ENCODE data around the gene SSRP1. TPM values are rescaled to one million over a fixed set of nuclear protein-coding genes. Genes with fewer than 3 reads are reported as not detected.

The SSRP1 gene
- total and polyA plus RNA-seq, 2 experiments from 2014 or later, result 205 to 216 TPM

DNA sequence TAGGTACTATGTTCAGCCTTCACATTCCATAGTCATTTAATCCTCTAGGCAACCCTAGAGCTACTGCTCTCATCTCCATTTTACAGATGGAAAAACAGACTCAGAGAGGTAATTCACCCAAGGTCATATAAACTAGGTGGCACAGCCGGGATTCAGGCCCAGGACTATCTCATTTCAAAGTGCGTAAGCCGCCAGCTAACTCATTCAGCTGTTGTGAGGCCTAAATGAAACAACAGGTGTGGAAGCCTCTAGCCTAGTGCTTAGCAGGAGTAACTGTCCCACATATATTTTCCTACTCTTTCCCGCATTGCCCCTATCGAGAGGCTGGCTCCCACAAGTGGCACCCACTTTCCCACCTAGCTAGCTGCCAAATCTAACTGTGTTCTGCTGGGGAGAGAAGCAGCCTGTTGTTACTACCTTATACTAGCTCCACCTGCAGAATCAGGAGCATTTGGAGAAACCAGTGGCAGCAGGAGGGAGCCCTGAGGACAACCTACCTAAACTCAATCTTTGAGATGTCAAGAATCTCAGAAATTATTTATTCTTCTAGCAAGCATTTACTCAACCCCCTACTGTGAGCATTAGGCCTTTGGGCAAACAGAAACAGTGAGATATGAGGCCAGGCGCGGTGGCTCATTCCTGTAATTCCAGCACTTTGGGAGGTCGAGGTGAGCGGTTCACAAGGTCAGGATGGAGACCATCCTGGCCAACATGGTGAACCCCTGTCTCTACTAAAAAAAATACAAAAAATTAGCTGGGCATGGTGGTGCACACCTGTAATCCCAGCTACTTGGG lies 24.4 kb upstream of the SSRP1 start (continued):
- TF ChIP-seq, protein P1, sequence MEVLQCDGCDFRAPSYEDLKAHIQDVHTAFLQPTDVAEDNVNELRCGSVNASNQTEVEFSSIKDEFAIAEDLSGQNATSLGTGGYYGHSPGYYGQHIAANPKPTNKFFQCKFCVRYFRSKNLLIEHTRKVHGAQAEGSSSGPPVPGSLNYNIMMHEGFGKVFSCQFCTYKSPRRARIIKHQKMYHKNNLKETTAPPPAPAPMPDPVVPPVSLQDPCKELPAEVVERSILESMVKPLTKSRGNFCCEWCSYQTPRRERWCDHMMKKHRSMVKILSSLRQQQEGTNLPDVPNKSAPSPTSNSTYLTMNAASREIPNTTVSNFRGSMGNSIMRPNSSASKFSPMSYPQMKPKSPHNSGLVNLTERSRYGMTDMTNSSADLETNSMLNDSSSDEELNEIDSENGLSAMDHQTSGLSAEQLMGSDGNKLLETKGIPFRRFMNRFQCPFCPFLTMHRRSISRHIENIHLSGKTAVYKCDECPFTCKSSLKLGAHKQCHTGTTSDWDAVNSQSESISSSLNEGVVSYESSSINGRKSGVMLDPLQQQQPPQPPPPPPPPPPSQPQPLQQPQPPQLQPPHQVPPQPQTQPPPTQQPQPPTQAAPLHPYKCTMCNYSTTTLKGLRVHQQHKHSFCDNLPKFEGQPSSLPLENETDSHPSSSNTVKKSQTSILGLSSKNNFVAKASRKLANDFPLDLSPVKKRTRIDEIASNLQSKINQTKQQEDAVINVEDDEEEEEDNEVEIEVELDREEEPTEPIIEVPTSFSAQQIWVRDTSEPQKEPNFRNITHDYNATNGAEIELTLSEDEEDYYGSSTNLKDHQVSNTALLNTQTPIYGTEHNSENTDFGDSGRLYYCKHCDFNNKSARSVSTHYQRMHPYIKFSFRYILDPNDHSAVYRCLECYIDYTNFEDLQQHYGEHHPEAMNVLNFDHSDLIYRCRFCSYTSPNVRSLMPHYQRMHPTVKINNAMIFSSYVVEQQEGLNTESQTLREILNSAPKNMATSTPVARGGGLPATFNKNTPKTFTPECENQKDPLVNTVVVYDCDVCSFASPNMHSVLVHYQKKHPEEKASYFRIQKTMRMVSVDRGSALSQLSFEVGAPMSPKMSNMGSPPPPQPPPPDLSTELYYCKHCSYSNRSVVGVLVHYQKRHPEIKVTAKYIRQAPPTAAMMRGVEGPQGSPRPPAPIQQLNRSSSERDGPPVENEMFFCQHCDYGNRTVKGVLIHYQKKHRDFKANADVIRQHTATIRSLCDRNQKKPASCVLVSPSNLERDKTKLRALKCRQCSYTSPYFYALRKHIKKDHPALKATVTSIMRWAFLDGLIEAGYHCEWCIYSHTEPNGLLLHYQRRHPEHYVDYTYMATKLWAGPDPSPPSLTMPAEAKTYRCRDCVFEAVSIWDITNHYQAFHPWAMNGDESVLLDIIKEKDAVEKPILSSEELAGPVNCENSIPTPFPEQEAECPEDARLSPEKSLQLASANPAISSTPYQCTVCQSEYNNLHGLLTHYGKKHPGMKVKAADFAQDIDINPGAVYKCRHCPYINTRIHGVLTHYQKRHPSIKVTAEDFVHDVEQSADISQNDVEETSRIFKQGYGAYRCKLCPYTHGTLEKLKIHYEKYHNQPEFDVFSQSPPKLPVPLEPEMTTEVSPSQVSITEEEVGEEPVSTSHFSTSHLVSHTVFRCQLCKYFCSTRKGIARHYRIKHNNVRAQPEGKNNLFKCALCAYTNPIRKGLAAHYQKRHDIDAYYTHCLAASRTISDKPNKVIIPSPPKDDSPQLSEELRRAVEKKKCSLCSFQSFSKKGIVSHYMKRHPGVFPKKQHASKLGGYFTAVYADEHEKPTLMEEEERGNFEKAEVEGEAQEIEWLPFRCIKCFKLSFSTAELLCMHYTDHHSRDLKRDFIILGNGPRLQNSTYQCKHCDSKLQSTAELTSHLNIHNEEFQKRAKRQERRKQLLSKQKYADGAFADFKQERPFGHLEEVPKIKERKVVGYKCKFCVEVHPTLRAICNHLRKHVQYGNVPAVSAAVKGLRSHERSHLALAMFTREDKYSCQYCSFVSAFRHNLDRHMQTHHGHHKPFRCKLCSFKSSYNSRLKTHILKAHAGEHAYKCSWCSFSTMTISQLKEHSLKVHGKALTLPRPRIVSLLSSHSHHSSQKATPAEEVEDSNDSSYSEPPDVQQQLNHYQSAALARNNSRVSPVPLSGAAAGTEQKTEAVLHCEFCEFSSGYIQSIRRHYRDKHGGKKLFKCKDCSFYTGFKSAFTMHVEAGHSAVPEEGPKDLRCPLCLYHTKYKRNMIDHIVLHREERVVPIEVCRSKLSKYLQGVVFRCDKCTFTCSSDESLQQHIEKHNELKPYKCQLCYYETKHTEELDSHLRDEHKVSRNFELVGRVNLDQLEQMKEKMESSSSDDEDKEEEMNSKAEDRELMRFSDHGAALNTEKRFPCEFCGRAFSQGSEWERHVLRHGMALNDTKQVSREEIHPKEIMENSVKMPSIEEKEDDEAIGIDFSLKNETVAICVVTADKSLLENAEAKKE (CRISPR knock-in tag; IDR thresholded peaks at IDR 0.05), result no peak

DNA sequence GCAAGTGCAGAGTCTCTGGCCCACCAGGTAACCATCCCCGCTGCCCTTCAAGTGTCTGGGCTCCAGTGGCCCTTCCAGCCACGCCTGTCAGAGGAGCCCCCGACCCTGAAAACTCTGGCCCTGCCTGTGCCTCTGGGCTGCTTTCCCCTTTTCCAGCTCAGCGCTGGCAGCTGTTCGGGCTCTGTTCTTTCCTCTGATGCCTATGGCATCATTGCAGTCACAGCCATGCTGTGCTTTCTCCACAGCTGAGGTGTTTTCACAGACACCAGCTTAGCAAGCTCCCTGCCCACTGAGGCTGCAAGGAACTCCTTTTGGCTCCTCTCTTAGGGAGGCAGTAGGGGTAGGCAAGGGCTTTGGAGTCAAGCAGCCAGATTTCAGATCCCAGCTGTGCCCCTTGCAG lies 23.7 kb upstream of the SSRP1 start:
- Mint-ChIP-seq H3K36me3 (ENCODE audit: low read depth) (no peaks in the 10 kb centered on the region), H3K4me3 (no peak overlapping the region), H3K4me1 (peaks cover 4% of the 10 kb centered on the region; the same call in 1 of the 3 replicates), H3K27ac (no peak overlapping the region), H3K27me3 (ENCODE audit: insufficient read depth, low read depth, poor library complexity) (no peaks in the 10 kb centered on the region), H3K9me3 (no peaks in the 10 kb centered on the region)
- Histone ChIP-seq H3K4me3 (no peak overlapping the region), H3K79me2 (replicated peaks; ENCODE audit: insufficient read depth) (no peaks in the 10 kb centered on the region), H3K4me2 (no peak overlapping the region), H3F3A (replicated peaks; ENCODE audit: low read depth) (no peaks in the 10 kb centered on the region), H3K36me3 (ENCODE audit: insufficient read depth) (no peaks in the 10 kb centered on the region), H3K4me1 (ENCODE audit: insufficient read depth) (no peaks in the 10 kb centered on the region), H3K27me3 (ENCODE audit: insufficient read depth) (no peaks in the 10 kb centered on the region), H2AFZ (no peak overlapping the region), H3K9me2 (ENCODE audit: insufficient read depth) (no peaks in the 10 kb centered on the region), H3K27ac (ENCODE audit: low read depth) (no peak overlapping the region), H4K20me1 (replicated peaks; ENCODE audit: insufficient read depth) (no peaks in the 10 kb centered on the region)
- no peak; the same call in 2 of the 3 replicates for ATAC-seq
- no peak for DNase-seq (ENCODE audit: low spot score)
- TF ChIP-seq, protein P2, sequence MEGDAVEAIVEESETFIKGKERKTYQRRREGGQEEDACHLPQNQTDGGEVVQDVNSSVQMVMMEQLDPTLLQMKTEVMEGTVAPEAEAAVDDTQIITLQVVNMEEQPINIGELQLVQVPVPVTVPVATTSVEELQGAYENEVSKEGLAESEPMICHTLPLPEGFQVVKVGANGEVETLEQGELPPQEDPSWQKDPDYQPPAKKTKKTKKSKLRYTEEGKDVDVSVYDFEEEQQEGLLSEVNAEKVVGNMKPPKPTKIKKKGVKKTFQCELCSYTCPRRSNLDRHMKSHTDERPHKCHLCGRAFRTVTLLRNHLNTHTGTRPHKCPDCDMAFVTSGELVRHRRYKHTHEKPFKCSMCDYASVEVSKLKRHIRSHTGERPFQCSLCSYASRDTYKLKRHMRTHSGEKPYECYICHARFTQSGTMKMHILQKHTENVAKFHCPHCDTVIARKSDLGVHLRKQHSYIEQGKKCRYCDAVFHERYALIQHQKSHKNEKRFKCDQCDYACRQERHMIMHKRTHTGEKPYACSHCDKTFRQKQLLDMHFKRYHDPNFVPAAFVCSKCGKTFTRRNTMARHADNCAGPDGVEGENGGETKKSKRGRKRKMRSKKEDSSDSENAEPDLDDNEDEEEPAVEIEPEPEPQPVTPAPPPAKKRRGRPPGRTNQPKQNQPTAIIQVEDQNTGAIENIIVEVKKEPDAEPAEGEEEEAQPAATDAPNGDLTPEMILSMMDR (conservative IDR thresholded peaks at IDR 0.05; ENCODE audit: low read depth in 2 of 2), result no peak
- no peak for TF ChIP-seq ZNF114 (CRISPR knock-in tag; IDR thresholded peaks at IDR 0.05)
- no peak for TF ChIP-seq EZH2phosphoT487 (IDR thresholded peaks at IDR 0.05; ENCODE audit: unreplicated experiment)
- no peak for TF ChIP-seq JUNB (IDR thresholded peaks at IDR 0.05; ENCODE audit: unreplicated experiment)
- TF ChIP-seq ZNF331 (CRISPR knock-in tag; IDR thresholded peaks at IDR 0.05; ENCODE audit: low read depth), result no peak
- TF ChIP-seq, protein P1 (CRISPR knock-in tag; IDR thresholded peaks at IDR 0.05), result no peak
- TF ChIP-seq POLR2AphosphoS5 (IDR thresholded peaks at IDR 0.05; ENCODE audit: low read depth), result no peak
